Heart left ventricle (tissue), 16 donors: ENCODE measurements around the gene C11orf21. TPM values are rescaled to one million over a fixed set of nuclear protein-coding genes. Genes with fewer than 3 reads are reported as not detected.

Source experiments
- ATAC-seq, 4 donors: fragments of 200-7000 bp; cut with Tn5 transposase; one replicate each; pipeline ENCODE4 v1.9.1; 2020 to 2022; ENCODE audit warnings: moderate library complexity in 4 of 4, mild to moderate bottlenecking in 3 of 4, moderate number of reproducible peaks in 1 of 4
- DNase-seq, 5 donors: peaks; one replicate each; pipeline ENCODE4 v3.0.0-alpha.2; 2020
- H3K27ac ChIP-seq, 12 donors: fragments of 200-600 bp; sonication (generic) in 4 of 12; one replicate each; pipeline versions ENCODE4 v1.5.0 to v1.8.0; 2016 to 2022; ENCODE audit warnings: mild to moderate bottlenecking in 2 of 12
- H3K27me3 ChIP-seq, 9 donors: fragments of 200-600 bp; sonication (generic) in 2 of 9; one replicate each; pipeline versions ENCODE4 v1.5.1 to v1.8.0; 2016 to 2022; ENCODE audit warnings: mild to moderate bottlenecking in 3 of 9
- H3K36me3 ChIP-seq, 9 donors: fragments of 200-600 bp; sonication (generic) in 2 of 9; one replicate each; pipeline versions ENCODE4 v1.5.0 to v1.8.0; 2018 to 2022; ENCODE audit warnings: mild to moderate bottlenecking in 2 of 9
- H3K4me1 ChIP-seq, 12 donors: fragments of 200-600 bp; sonication (generic) in 4 of 12; one replicate each; pipeline versions ENCODE4 v1.5.0 to v1.8.0; 2016 to 2022; ENCODE audit warnings: mild to moderate bottlenecking in 3 of 12
- H3K4me3 ChIP-seq, 12 donors: fragments of 200-600 bp; sonication (generic) in 4 of 12; one replicate each; pipeline versions ENCODE4 v1.5.0 to v1.8.0; 2017 to 2022; ENCODE audit warnings: mild to moderate bottlenecking in 9 of 12, moderate library complexity in 4 of 12
- H3K9me3 ChIP-seq, 12 donors: fragments of 200-600 bp; sonication (generic) in 4 of 12; one replicate each; pipeline versions ENCODE4 v1.5.0 to v1.8.0; 2016 to 2022; ENCODE audit warnings: mild to moderate bottlenecking in 1 of 12
- CTCF ChIP-seq, 12 donors: fragments of 200-600 bp; sonication (generic) in 4 of 12; IDR thresholded peaks; one replicate each; pipeline versions ENCODE4 v1.5.0 to v1.8.0; 2018 to 2022; ENCODE audit warnings: antibody characterized with exemption in 12 of 12, mild to moderate bottlenecking in 5 of 12
- POLR2A ChIP-seq, 2 donors: fragments of 450-650 bp; IDR thresholded peaks; one replicate each; pipeline ENCODE4 v1.6.1; 2017; ENCODE audit warnings: antibody characterized with exemption in 2 of 2, mild to moderate bottlenecking in 2 of 2, moderate library complexity in 2 of 2
- WGBS, 4 donors: extraction: QIAGEN DNeasy Blood & Tissue Kit in 2 of 4; methylation state at CpG; one replicate each; pipeline versions ENCODE4 v1.1.5 to v1.1.7; 2013 to 2018; 5-methylcytosine and 5-hydroxymethylcytosine counted together
- intact Hi-C, 10 donors: fragments of 100-400 bp; cut with DNase I; formaldehyde crosslinking; loops; one replicate each; pipeline versions ENCODE4 v1.11.1 to v1.14.2; 2022
- polyA plus RNA-seq, 2 donors: library from polyadenylated mRNA; stranded (reverse); fragments of 200-250 nt; gene quantifications; one replicate each; pipeline ENCODE4 v1.2.3, GENCODE V29; 2013
- total RNA-seq, 9 donors: library from RNA; depleted of rRNA in 2 of 9; stranded (reverse); fragments of >200 nt in 2 of 9; fragmentation: NEBNext Ultra II Directional in 3 of 9; extraction: Animal tissue kit (Norgen Biotek cat#: 25700) in 3 of 9; gene quantifications; one replicate each; pipeline versions ENCODE4 v1.1.0 to v1.2.4, GENCODE V29; 2016 to 2023
- donor health status: ischemic (EF 13 %, LVEDD 7.1; RV severe dilation, severe dysfunction).
- donor health status: healthy with polysubstance abuse.
- donor health status: DM: no; HTN: yes; CAD: no.
- donor health status: DM: no; HTN: no; CAD: no.
- donor health status: ischemic (EF 25% LVEDD 6.9; RV normal size, moderate dysfunction).
- donor health status: ischemic (EF 25% LVEDD 5.7; RV mildly dilated, moderate dysfunction).
- donor health status: healthy.
- donor health status: DM: yes; HTN: yes; CAD: no.
- donor health status: ischemic (EF 35%, LVEDD 5.7; RV mildly dilated, moderate dysfunction).
- donor health status: nonischemic (EF 11% LVEDD 7.7; RV severe dilation, severe dysfunction).
- donor health status: DM: yes; HTN: yes; CAD: no.
- donor health status: PGD.
- donor health status: ischemic (EF 29% LVEDD 5.4; RV normal size, mild dysfunction).
- donor health status: nonischemic (EF 23%, LVEDD 6.1; RV moderate dilation, normal function).

The C11orf21 gene
- total and polyA plus RNA-seq, 11 donors: 4.8 to 41.2 (median 29.9) TPM

GRCh38 chr11:2299773-2300172, 1.9 kb downstream of the C11orf21 start:
- WGBS, 4 donors: 55 to 77% (median 64%) methylated on average over 3 to 10 of the region's 10 CpGs
- Histone ChIP-seq H3K4me1 (peaks cover 0 to 56% (median 13%) of the 10 kb centered on the region in 12 donors), H3K27ac (no peak overlapping the region), H3K36me3 (peaks cover 0 to 3% (median 0%) of the 10 kb centered on the region in 9 donors), H3K9me3 (no peaks in the 10 kb centered on the region), H3K27me3 (no peaks in the 10 kb centered on the region), H3K4me3 (no peak overlapping the region)
- TF ChIP-seq CTCF (IDR thresholded peaks at IDR 0.05): no peak
- no peak for TF ChIP-seq POLR2A (IDR thresholded peaks at IDR 0.05)
- intact Hi-C loops: loop anchor here in 9 of 10 donors (2.0 to 10.0 kb wide), 6 partner anchors 102 to 595 kb away; partner anchors contain the start of gene TSSC4 (in 1 of the 9)
- peak in 1 of 5 donors; percentile 37 for DNase-seq
- ATAC-seq: no peak

DNA sequence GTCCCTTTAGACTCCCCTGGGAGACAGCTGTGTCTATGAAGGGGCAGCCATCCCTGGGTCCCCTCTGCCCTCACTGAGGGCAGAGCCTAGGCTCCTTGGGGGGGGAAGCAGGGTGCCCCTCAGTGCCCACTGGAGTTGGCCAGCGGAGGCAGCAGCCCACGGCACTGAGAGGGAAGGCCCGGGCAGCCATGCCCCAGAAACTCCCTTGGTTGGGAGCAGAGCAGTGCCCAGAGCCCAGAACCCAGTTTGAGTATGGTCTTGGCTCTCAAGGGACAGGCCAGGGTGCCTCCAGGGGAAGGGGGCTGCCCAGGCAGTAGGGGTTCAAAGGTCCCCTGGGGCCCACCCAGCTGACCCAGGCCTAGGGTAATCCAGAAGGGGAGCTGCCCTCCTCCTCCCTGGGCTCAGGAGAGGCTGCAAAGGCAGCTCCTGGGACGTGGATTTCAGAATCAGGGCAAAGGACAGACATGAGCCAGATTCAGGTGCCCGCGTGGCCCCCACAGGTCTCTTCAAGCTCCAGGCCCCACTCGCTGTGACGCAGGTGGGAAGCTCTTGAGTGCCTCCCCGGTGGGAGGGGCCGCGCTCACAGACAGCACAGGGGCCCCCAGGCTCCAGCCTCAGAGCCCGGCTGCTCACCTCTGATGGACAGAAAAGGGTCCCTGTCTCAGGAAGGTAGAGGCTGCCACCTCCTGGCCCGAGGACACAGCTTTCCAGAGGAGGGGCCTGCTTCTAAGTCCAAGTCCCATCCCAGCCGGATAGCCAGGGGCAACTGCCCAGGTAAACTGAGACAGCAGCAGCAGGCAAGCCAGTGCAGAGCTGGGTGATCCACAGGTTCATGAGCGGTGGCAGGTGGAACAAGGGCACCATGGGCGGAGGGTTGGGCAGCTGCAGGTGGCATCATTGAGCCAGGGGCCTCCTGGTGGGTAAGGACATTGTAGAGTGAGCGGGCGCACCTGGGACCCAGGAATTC, 2.6 kb downstream of the C11orf21 start:
- ATAC-seq (no peak), DNase-seq (peak in 2 of 5 donors; percentile 21 to 62)
- H3K27ac ChIP-seq: peak overlapping the region in 3 of 12 donors; percentile 3 to 23 (median 10)
- H3K4me1 ChIP-seq: peaks cover 0 to 49% (median 12%) of the 10 kb centered on the region in 12 donors
- H3K4me3 ChIP-seq: no peak overlapping the region
- TF ChIP-seq CTCF (IDR thresholded peaks at IDR 0.05): peak in 10 of 12 donors; percentile 12 to 42 (median 26)
- TF ChIP-seq POLR2A (IDR thresholded peaks at IDR 0.05): no peak
- peaks cover 0 to 3% (median 0%) of the 10 kb centered on the region in 9 donors for H3K36me3 ChIP-seq
- intact Hi-C loops: loop anchor here in 3 of 10 donors (2.0 to 5.0 kb wide), 2 partner anchors 102 kb away; no protein-coding TSS in a partner anchor
- H3K27me3 ChIP-seq: no peaks in the 10 kb centered on the region
- WGBS, 4 donors: 56 to 72% (median 58%) methylated on average over 8 to 18 of the region's 18 CpGs
- H3K9me3 ChIP-seq: no peaks in the 10 kb centered on the region

DNA sequence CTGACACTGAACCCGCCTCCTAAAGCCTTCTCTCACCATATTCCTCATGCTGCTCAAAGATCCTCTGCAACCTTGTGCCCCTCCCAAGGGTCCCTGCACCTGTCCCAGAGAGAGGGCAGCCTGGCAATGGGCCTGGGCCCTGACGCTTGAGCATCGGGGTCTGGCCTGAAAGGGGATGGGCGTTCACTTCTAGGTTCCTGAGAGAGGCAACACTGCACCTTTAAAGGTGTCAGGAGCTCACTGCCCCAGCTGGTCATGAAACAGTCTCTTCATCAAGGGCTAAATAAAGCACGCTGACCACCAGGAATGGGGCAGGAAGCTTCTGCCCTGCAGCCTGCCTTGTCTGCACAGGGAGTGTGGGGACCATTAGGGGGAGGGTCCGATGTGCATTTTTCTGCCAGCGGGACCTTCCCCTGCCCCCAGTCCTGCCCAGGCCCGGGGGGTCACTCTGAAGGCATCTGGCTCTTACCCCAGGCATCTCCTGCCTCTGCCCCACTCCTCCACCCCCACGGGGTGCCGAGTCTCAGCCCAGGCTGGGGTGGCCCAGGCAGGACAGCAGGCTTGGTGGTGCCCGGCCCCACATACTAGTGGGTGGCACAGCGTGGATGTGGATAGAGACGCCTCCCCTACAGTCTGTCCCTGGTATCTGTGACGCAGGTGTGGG, 3.5 kb downstream of the C11orf21 start:
- peak overlapping the region in 2 of 12 donors; percentile 10 to 23 for H3K27ac ChIP-seq
- WGBS, 4 donors: 62 to 77% (median 70%) methylated on average over 8 to 14 of the region's 14 CpGs
- intact Hi-C loops: loop anchor here in 3 of 10 donors (2.0 to 5.0 kb wide), 2 partner anchors 101 kb away; no protein-coding TSS in a partner anchor
- TF ChIP-seq CTCF (IDR thresholded peaks at IDR 0.05) (no peak), POLR2A (IDR thresholded peaks at IDR 0.05) (no peak)
- H3K4me3 ChIP-seq: no peak overlapping the region
- peaks cover 0 to 41% (median 7%) of the 10 kb centered on the region in 12 donors for H3K4me1 ChIP-seq
- no peaks in the 10 kb centered on the region for H3K27me3 ChIP-seq
- H3K9me3 ChIP-seq: no peaks in the 10 kb centered on the region
- H3K36me3 ChIP-seq: peaks cover 0 to 3% (median 0%) of the 10 kb centered on the region in 9 donors
- DNase-seq: peak in 2 of 5 donors; percentile 14 to 39
- ATAC-seq: no peak
